Measurements from ENCODE around the gene BTNL3.

The BTNL3 gene

GRCh38 chr5:180969406-180969805 is 19.2 kb upstream of the BTNL3 start:
- H3K36me3 ChIP-seq (ENCODE audit: control insufficient read depth in 2 of 2, insufficient read depth in 1 of 2, low read length in 2 of 2) = no peaks in the 10 kb centered on the region
- H3K9me3 ChIP-seq (ENCODE audit: control insufficient read depth, insufficient read depth, low read depth, low read length) = no peaks in the 10 kb centered on the region
- POLR2A ChIA-PET = no interaction called here
- no peak overlapping the region for H3K27ac ChIP-seq (ENCODE audit: extremely low read depth, low read depth, low read length)
- no peak for TF ChIP-seq ZBTB8A (tag by site-specific recombination; IDR thresholded peaks at IDR 0.05)
- TF ChIP-seq OVOL3 (tag by site-specific recombination; IDR thresholded peaks at IDR 0.05) = no peak
- no peak for TF ChIP-seq GLI4 (tag by site-specific recombination; IDR thresholded peaks at IDR 0.05)
- TF ChIP-seq ZNF791 (tag by site-specific recombination; IDR thresholded peaks at IDR 0.05) = no peak
- TF ChIP-seq ZNF658 (tag by site-specific recombination; IDR thresholded peaks at IDR 0.05) = no peak
- TF ChIP-seq, protein P1, sequence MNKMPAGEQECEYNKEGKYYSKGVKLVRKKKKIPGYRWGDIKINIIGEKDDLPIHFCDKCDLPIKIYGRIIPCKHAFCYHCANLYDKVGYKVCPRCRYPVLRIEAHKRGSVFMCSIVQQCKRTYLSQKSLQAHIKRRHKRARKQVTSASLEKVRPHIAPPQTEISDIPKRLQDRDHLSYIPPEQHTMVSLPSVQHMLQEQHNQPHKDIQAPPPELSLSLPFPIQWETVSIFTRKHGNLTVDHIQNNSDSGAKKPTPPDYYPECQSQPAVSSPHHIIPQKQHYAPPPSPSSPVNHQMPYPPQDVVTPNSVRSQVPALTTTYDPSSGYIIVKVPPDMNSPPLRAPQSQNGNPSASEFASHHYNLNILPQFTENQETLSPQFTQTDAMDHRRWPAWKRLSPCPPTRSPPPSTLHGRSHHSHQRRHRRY (tag by site-specific recombination; IDR thresholded peaks at IDR 0.05) = no peak
- TF ChIP-seq ZSCAN4 (tag by site-specific recombination; IDR thresholded peaks at IDR 0.05) = no peak
- TF ChIP-seq, protein P2, sequence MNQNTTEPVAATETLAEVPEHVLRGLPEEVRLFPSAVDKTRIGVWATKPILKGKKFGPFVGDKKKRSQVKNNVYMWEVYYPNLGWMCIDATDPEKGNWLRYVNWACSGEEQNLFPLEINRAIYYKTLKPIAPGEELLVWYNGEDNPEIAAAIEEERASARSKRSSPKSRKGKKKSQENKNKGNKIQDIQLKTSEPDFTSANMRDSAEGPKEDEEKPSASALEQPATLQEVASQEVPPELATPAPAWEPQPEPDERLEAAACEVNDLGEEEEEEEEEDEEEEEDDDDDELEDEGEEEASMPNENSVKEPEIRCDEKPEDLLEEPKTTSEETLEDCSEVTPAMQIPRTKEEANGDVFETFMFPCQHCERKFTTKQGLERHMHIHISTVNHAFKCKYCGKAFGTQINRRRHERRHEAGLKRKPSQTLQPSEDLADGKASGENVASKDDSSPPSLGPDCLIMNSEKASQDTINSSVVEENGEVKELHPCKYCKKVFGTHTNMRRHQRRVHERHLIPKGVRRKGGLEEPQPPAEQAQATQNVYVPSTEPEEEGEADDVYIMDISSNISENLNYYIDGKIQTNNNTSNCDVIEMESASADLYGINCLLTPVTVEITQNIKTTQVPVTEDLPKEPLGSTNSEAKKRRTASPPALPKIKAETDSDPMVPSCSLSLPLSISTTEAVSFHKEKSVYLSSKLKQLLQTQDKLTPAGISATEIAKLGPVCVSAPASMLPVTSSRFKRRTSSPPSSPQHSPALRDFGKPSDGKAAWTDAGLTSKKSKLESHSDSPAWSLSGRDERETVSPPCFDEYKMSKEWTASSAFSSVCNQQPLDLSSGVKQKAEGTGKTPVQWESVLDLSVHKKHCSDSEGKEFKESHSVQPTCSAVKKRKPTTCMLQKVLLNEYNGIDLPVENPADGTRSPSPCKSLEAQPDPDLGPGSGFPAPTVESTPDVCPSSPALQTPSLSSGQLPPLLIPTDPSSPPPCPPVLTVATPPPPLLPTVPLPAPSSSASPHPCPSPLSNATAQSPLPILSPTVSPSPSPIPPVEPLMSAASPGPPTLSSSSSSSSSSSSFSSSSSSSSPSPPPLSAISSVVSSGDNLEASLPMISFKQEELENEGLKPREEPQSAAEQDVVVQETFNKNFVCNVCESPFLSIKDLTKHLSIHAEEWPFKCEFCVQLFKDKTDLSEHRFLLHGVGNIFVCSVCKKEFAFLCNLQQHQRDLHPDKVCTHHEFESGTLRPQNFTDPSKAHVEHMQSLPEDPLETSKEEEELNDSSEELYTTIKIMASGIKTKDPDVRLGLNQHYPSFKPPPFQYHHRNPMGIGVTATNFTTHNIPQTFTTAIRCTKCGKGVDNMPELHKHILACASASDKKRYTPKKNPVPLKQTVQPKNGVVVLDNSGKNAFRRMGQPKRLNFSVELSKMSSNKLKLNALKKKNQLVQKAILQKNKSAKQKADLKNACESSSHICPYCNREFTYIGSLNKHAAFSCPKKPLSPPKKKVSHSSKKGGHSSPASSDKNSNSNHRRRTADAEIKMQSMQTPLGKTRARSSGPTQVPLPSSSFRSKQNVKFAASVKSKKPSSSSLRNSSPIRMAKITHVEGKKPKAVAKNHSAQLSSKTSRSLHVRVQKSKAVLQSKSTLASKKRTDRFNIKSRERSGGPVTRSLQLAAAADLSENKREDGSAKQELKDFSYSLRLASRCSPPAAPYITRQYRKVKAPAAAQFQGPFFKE (tag by site-specific recombination; IDR thresholded peaks at IDR 0.05; ENCODE audit: borderline replicate concordance) = no peak
- CTCF ChIA-PET = no interaction called here
- H3K4me1 ChIP-seq (ENCODE audit: control insufficient read depth, insufficient read depth, low read length) = no peaks in the 10 kb centered on the region
- no peak overlapping the region for H3K4me3 ChIP-seq (ENCODE audit: low read depth, low read length)

DNA sequence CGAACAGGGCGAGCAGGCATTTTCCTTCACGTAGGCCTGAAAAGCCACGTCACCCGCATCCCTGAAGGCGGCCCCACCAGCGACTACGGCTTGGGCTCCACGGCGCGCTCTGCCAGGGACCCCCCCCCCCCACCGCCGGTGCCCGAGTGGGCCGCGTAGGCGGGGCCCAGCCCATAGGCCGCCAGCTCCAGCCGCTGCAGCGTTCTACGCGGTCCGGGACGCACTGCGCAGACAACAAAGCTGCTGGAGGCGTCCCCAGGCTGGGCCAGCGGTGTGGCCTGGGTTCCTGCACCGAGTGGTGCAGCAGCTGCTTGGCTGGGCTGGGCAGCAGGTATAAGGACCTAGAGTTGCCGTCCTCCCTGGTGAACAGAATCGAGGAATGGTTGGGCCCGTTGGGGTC is 18.3 kb upstream of the BTNL3 start:
- TF ChIP-seq, protein P3, sequence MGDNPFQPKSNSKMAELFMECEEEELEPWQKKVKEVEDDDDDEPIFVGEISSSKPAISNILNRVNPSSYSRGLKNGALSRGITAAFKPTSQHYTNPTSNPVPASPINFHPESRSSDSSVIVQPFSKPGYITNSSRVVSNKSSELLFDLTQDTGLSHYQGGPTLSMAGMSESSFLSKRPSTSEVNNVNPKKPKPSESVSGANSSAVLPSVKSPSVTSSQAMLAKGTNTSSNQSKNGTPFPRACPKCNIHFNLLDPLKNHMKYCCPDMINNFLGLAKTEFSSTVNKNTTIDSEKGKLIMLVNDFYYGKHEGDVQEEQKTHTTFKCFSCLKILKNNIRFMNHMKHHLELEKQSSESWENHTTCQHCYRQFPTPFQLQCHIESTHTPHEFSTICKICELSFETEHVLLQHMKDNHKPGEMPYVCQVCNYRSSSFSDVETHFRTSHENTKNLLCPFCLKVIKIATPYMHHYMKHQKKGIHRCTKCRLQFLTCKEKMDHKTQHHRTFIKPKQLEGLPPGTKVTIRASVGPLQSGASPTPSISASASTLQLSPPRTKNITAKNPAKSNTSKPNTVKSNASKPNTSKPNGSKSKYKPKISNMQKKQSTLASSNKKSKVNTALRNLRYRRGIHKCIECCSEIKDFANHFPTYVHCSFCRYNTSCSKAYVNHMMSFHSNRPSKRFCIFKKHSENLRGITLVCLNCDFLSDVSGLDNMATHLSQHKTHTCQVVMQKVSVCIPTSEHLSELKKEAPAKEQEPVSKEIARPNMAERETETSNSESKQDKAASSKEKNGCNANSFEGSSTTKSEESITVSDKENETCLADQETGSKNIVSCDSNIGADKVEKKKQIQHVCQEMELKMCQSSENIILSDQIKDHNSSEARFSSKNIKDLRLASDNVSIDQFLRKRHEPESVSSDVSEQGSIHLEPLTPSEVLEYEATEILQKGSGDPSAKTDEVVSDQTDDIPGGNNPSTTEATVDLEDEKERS (tag by site-specific recombination; IDR thresholded peaks at IDR 0.05) = no peak
- TF ChIP-seq, protein P4, sequence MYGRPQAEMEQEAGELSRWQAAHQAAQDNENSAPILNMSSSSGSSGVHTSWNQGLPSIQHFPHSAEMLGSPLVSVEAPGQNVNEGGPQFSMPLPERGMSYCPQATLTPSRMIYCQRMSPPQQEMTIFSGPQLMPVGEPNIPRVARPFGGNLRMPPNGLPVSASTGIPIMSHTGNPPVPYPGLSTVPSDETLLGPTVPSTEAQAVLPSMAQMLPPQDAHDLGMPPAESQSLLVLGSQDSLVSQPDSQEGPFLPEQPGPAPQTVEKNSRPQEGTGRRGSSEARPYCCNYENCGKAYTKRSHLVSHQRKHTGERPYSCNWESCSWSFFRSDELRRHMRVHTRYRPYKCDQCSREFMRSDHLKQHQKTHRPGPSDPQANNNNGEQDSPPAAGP (tag by site-specific recombination; IDR thresholded peaks at IDR 0.05) = no peak
- POLR2A ChIA-PET = no interaction called here
- Histone ChIP-seq H3K27ac (ENCODE audit: extremely low read depth, low read depth, low read length) (no peak overlapping the region), H3K4me1 (ENCODE audit: control insufficient read depth, insufficient read depth, low read length) (no peaks in the 10 kb centered on the region), H3K36me3 (ENCODE audit: control insufficient read depth in 2 of 2, insufficient read depth in 1 of 2, low read length in 2 of 2) (no peaks in the 10 kb centered on the region), H3K9me3 (ENCODE audit: control insufficient read depth, insufficient read depth, low read depth, low read length) (no peaks in the 10 kb centered on the region), H3K4me3 (ENCODE audit: low read depth, low read length) (no peak overlapping the region)
- CTCF ChIA-PET = no interaction called here
